CD14-positive monocyte (primary cell): ENCODE results near the gene SCAI. TPM values are rescaled to one million over a fixed set of nuclear protein-coding genes. Genes with fewer than 3 reads are reported as not detected.

Source experiments
- DNase-seq, 3 donors: peaks; one replicate each; pipeline ENCODE4 v3.0.0-alpha.2; 2011 to 2022
- H2AFZ ChIP-seq: 2 replicates; pipeline ENCODE4 v1.6.0; 2012; ENCODE audit warnings: mild to moderate bottlenecking, low read depth, low read length, inconsistent platforms; ENCODE audit not compliant: insufficient read depth, poor library complexity, severe bottlenecking
- H3K27ac ChIP-seq, 2 donors: 1 replicate in 1 of 2; 2 replicates in 1 of 2; pipeline ENCODE4 v1.5.1; 2012 to 2013; ENCODE audit warnings: low read length in 2 of 2, control low read depth in 1 of 2, inconsistent platforms in 1 of 2, low read depth in 1 of 2, mild to moderate bottlenecking in 1 of 2
- H3K27me3 ChIP-seq, 2 donors: one replicate each; pipeline versions ENCODE4 v1.6.0 to v1.6.1; 2011 to 2013; ENCODE audit warnings: low read length in 2 of 2; ENCODE audit not compliant: control insufficient read depth in 2 of 2, insufficient read depth in 2 of 2
- H3K36me3 ChIP-seq, 2 donors: replicated peaks in 1 of 2; 1 replicate in 1 of 2; 2 replicates in 1 of 2; pipeline versions ENCODE4 v1.5.1 to v1.6.1; 2012 to 2013; ENCODE audit warnings: low read length in 2 of 2, control low read depth in 1 of 2, inconsistent platforms in 1 of 2, mild to moderate bottlenecking in 1 of 2; ENCODE audit not compliant: insufficient read depth in 2 of 2, control insufficient read depth in 1 of 2
- H3K4me1 ChIP-seq, 2 donors: 1 replicate in 1 of 2; 2 replicates in 1 of 2; pipeline versions ENCODE4 v1.5.1 to v1.6.1; 2012 to 2013; ENCODE audit warnings: low read length in 2 of 2, control low read depth in 1 of 2, inconsistent platforms in 1 of 2, mild to moderate bottlenecking in 1 of 2, moderate library complexity in 1 of 2; ENCODE audit not compliant: insufficient read depth in 2 of 2, control insufficient read depth in 1 of 2
- H3K4me2 ChIP-seq: replicated peaks from 2 replicates; pipeline ENCODE3; 2012; ENCODE audit warnings: low read length, moderate library complexity, mild to moderate bottlenecking; ENCODE audit not compliant: poor library complexity, severe bottlenecking; ENCODE audit errors: extremely low read depth
- H3K4me3 ChIP-seq, 3 experiments: fragments of 200-600 bp in 1 of 3; sonication (generic) in 1 of 3; replicated peaks in 1 of 3; 1 replicate in 2 of 3; 2 replicates in 1 of 3; pipeline ENCODE4 v1.5.1; 2011 to 2013; ENCODE audit warnings: low read length in 3 of 3, mild to moderate bottlenecking in 3 of 3, control low read depth in 2 of 3, low read depth in 2 of 3, inconsistent platforms in 1 of 3, moderate library complexity in 1 of 3
- H3K79me2 ChIP-seq: 2 replicates; pipeline ENCODE4 v1.6.0; 2012; ENCODE audit warnings: mild to moderate bottlenecking, control low read depth, inconsistent platforms, low read length, moderate library complexity; ENCODE audit not compliant: insufficient read depth
- H3K9ac ChIP-seq: 2 replicates; pipeline ENCODE4 v1.6.0; 2017; ENCODE audit warnings: low read length, mild to moderate bottlenecking; ENCODE audit not compliant: insufficient read depth, poor library complexity, severe bottlenecking
- H3K9me3 ChIP-seq, 2 donors: replicated peaks in 1 of 2; 1 replicate in 1 of 2; 2 replicates in 1 of 2; pipeline versions ENCODE4 v1.5.1 to v1.6.1; 2012 to 2013; ENCODE audit warnings: low read length in 2 of 2, control low read depth in 1 of 2; ENCODE audit not compliant: control insufficient read depth in 1 of 2, insufficient read depth in 1 of 2
- H4K20me1 ChIP-seq: 2 replicates; pipeline ENCODE4 v1.6.0; 2012; ENCODE audit warnings: mild to moderate bottlenecking, low read length, control low read depth, moderate library complexity; ENCODE audit not compliant: insufficient read depth
- H3K27ac Mint-ChIP-seq, 7 donors: one replicate each; pipeline ENCODE4 v1.8.0; 2020; ENCODE audit warnings: mild to moderate bottlenecking in 7 of 7, mixed read lengths in 7 of 7, moderate library complexity in 6 of 7, inconsistent platforms in 2 of 7
- H3K27me3 Mint-ChIP-seq, 3 donors: one replicate each; pipeline ENCODE4 v1.8.0; 2021 to 2022; ENCODE audit warnings: low read depth in 3 of 3, mild to moderate bottlenecking in 3 of 3, mixed read lengths in 3 of 3, moderate library complexity in 3 of 3, inconsistent platforms in 1 of 3
- H3K36me3 Mint-ChIP-seq, 2 donors: one replicate each; pipeline ENCODE4 v1.8.0; 2020; ENCODE audit warnings: mixed read lengths in 2 of 2, inconsistent platforms in 1 of 2, mild to moderate bottlenecking in 1 of 2
- H3K4me1 Mint-ChIP-seq: one replicate; pipeline ENCODE4 v1.8.0; 2020; ENCODE audit warnings: mild to moderate bottlenecking, mixed read lengths
- H3K4me3 Mint-ChIP-seq, 2 donors: one replicate each; pipeline ENCODE4 v1.8.0; 2020; ENCODE audit warnings: mild to moderate bottlenecking in 2 of 2, mixed read lengths in 2 of 2, moderate library complexity in 1 of 2
- H3K9me3 Mint-ChIP-seq, 7 donors: one replicate each; pipeline ENCODE4 v1.8.0; 2020 to 2022; ENCODE audit warnings: mixed read lengths in 7 of 7, mild to moderate bottlenecking in 6 of 7, moderate library complexity in 6 of 7, inconsistent platforms in 2 of 7
- CTCF ChIP-seq: fragments of 200-600 bp; IDR thresholded peaks from one replicate; pipeline ENCODE4 v1.8.0; 2022; ENCODE audit warnings: antibody characterized with exemption, mild to moderate bottlenecking
- WGBS: methylation state at CpG from one replicate; pipeline ENCODE4 v1.1.5; 2013; ENCODE audit warnings: missing lambda C conversion rate; ENCODE audit not compliant: insufficient coverage; 5-methylcytosine and 5-hydroxymethylcytosine counted together
- intact Hi-C, 2 donors: fragments of 100-400 bp; cut with micrococcal nuclease; formaldehyde crosslinking; loops; one replicate each; pipeline versions ENCODE4 v1.15.0 to v1.15.1; 2023
- polyA plus RNA-seq, 3 donors: library from polyadenylated mRNA; depleted of rRNA in 1 of 3; unstranded in 2 of 3; stranded (reverse) in 1 of 3; fragments of 300-500 nt in 2 of 3; fragments of >200 nt in 1 of 3; fragmentation: Illumina TruSeq in 2 of 3; gene quantifications; 1 replicate in 2 of 3; 2 replicates in 1 of 3; pipeline ENCODE4 v1.2.3, GENCODE V29; 2012 to 2021

SCAI gene
- polyA plus RNA-seq, 3 donors: 0.76 to 1.4 (median 0.84) TPM

GRCh38 chr9:125141751-125142150, 1.6 kb downstream of the SCAI start:
- Mint-ChIP-seq H3K27me3 (peaks cover 0 to 3% (median 1%) of the 10 kb centered on the region in 3 donors), H3K4me3 (peak overlapping the region in 1 of 2 donors; percentile 93), H3K9me3 (peaks cover 0 to 2% (median 0%) of the 10 kb centered on the region in 7 donors), H3K4me1 (peaks cover 19% of the 10 kb centered on the region), H3K36me3 (peaks cover under 1 to 7% of the 10 kb centered on the region in 2 donors), H3K27ac (no peak overlapping the region)
- DNase-seq: no peak
- peaks cover 12 to 14% of the 10 kb centered on the region in 2 donors for H3K4me1 ChIP-seq
- H3K79me2 ChIP-seq: peaks cover 4% of the 10 kb centered on the region
- H3K9me3 ChIP-seq: no peaks in the 10 kb centered on the region
- WGBS: no CpG with 5 or more reads among the region's 4 CpGs
- no peaks in the 10 kb centered on the region for H4K20me1 ChIP-seq
- TF ChIP-seq CTCF: no peak
- H3K36me3 ChIP-seq: no peaks in the 10 kb centered on the region
- H3K4me2 ChIP-seq: no peak overlapping the region
- no peaks in the 10 kb centered on the region for H3K27me3 ChIP-seq
- intact Hi-C loops: loop anchor here (2.0 to 10.0 kb wide), 5 partner anchors 199 to 369 kb away; partner anchors contain the start of genes GOLGA1 (in 2 of the 2), NR6A1 (in 2 of the 2), ARPC5L (in 1 of the 2) and OLFML2A (in 1 of the 2)
- H3K4me3 ChIP-seq: no peak overlapping the region
- H3K9ac ChIP-seq: no peak overlapping the region
- H3K27ac ChIP-seq: no peak overlapping the region
- H2AFZ ChIP-seq: no peak overlapping the region

GRCh38 chr9:125141251-125141650, 2.1 kb downstream of the SCAI start:
- Histone ChIP-seq H3K9ac (no peak overlapping the region), H2AFZ (no peak overlapping the region), H3K4me2 (no peak overlapping the region), H4K20me1 (no peaks in the 10 kb centered on the region), H3K9me3 (no peaks in the 10 kb centered on the region), H3K27ac (no peak overlapping the region), H3K27me3 (no peaks in the 10 kb centered on the region), H3K4me3 (no peak overlapping the region), H3K79me2 (peaks cover 4% of the 10 kb centered on the region), H3K4me1 (peaks cover 12 to 14% of the 10 kb centered on the region in 2 donors), H3K36me3 (no peaks in the 10 kb centered on the region)
- Mint-ChIP-seq H3K9me3 (peaks cover 0 to 2% (median 0%) of the 10 kb centered on the region in 7 donors), H3K27ac (no peak overlapping the region), H3K27me3 (peaks cover 0 to 3% (median under 1%) of the 10 kb centered on the region in 3 donors), H3K36me3 (peaks cover 0 to 7% of the 10 kb centered on the region in 2 donors), H3K4me3 (no peak overlapping the region), H3K4me1 (peaks cover 19% of the 10 kb centered on the region)
- intact Hi-C loops: loop anchor here (5.0 to 10.0 kb wide), 4 partner anchors 199 to 369 kb away; partner anchors contain the start of genes NR6A1 (in 2 of the 2), ARPC5L (in 1 of the 2), GOLGA1 (in 1 of the 2) and OLFML2A (in 1 of the 2)
- WGBS: no CpG with 5 or more reads among the region's 3 CpGs
- no peak for DNase-seq
- no peak for TF ChIP-seq CTCF
